H1 (cell line): ENCODE measurements around the gene MGST1. TPM values are rescaled to one million over a fixed set of nuclear protein-coding genes. Genes with fewer than 3 reads are reported as not detected.

ENCODE experiments used
- CEBPB ChIP-seq: IDR thresholded peaks from 2 replicates; pipeline ENCODE4 v1.6.1; 2012; ENCODE audit warnings: low read depth, low read length
- CTCF ChIP-seq, 3 experiments: IDR thresholded peaks; 1 replicate in 2 of 3; 2 replicates in 1 of 3; pipeline versions ENCODE4 v1.5.1 to v1.6.1; 2011; ENCODE audit warnings: low read length in 3 of 3, mild to moderate bottlenecking in 3 of 3, inconsistent platforms in 2 of 3, low read depth in 1 of 3, moderate library complexity in 1 of 3; ENCODE audit not compliant: insufficient read depth in 1 of 3; ENCODE audit errors: control extremely low read depth in 1 of 3
- KDM4A ChIP-seq: IDR thresholded peaks from one replicate; pipeline ENCODE4 v1.7.1; 2012; ENCODE audit warnings: low read depth, mild to moderate bottlenecking, moderate library complexity, low read length, inconsistent platforms; ENCODE audit not compliant: severe bottlenecking
- TAF7 ChIP-seq: optimal IDR thresholded peaks from 2 replicates; pipeline ENCODE3; 2011; ENCODE audit warnings: low read depth, mild to moderate bottlenecking, inconsistent platforms, low read length, moderate library complexity, borderline replicate concordance
- polyA plus RNA-seq, 7 experiments: library from polyadenylated mRNA; depleted of rRNA in 3 of 7; stranded (reverse) in 5 of 7; unstranded in 2 of 7; fragments of >200 nt in 5 of 7; fragments of 200-250 nt in 2 of 7; gene quantifications; 1 replicate in 5 of 7; 2 replicates in 1 of 7; 4 replicates in 1 of 7; pipeline versions ENCODE4 v1.2.1 to v1.2.3, GENCODE V29; 2011 to 2013; ENCODE audit warnings: missing spikeins in 2 of 7, mixed read lengths in 2 of 7
- total RNA-seq: library from RNA; stranded (reverse); fragmentation: NEBNext Ultra II Directional; extraction: Animal tissue kit (Norgen Biotek cat#: 25700); gene quantifications from 2 replicates; pipeline ENCODE4 v1.2.1, GENCODE V29; 2021

MGST1 gene
- total and polyA plus RNA-seq, 2 of the 8 experiments (the other 6 are each of a cell fraction or from before 2014, with no cell fraction given): 442 to 478 TPM

GRCh38 chr12:16359512-16360491 is 12.4 kb downstream of the MGST1 start (continued):
- TF ChIP-seq CTCF (IDR thresholded peaks at IDR 0.05; ENCODE audit: control extremely low read depth in 1 of 3, insufficient read depth in 1 of 3, low read depth in 1 of 3, low read length in 3 of 3): peak; percentile 78 to 96 (median 89)
- TF ChIP-seq KDM4A: no peak
- no peak for TF ChIP-seq CEBPB
- TF ChIP-seq TAF7: no peak
